Natural killer cell (primary cell): Measurements from ENCODE around the gene GNAI2. TPM values are rescaled to one million over a fixed set of nuclear protein-coding genes. Genes with fewer than 3 reads are reported as not detected.
"Not testable (repeated sequence)": the region's sequence is repeated elsewhere in the genome, so short reads cannot be mapped to it uniquely, and the experiment has no call there.

ENCODE experiments used
- ATAC-seq, 3 donors: fragments of 150-1000 bp in 2 of 3; fragments of 200-7000 bp in 1 of 3; cut with Tn5 transposase; 1 replicate in 1 of 3; 2 replicates in 2 of 3; pipeline ENCODE4 v1.10.0; 2021; ENCODE audit warnings: mild to moderate bottlenecking in 2 of 3, moderate library complexity in 2 of 3
- DNase-seq, 2 donors: peaks; one replicate each; pipeline versions ENCODE4 v3.0.0 to v3.0.0-alpha.2; 2013 to 2021; ENCODE audit warnings: mixed read lengths in 1 of 2
- H3K27ac ChIP-seq: one replicate; pipeline ENCODE4 v1.5.1; 2013; ENCODE audit warnings: mild to moderate bottlenecking, low read length
- H3K27me3 ChIP-seq: one replicate; pipeline ENCODE4 v1.6.1; 2013; ENCODE audit warnings: low read length; ENCODE audit not compliant: control insufficient read depth, insufficient read depth
- H3K36me3 ChIP-seq: one replicate; pipeline ENCODE4 v1.6.1; 2013; ENCODE audit warnings: low read length; ENCODE audit not compliant: control insufficient read depth, insufficient read depth
- H3K4me1 ChIP-seq: one replicate; pipeline ENCODE4 v1.6.1; 2013; ENCODE audit warnings: low read length; ENCODE audit not compliant: control insufficient read depth, insufficient read depth
- H3K4me3 ChIP-seq: one replicate; pipeline ENCODE4 v1.5.1; 2013; ENCODE audit warnings: low read length
- H3K9me3 ChIP-seq: one replicate; pipeline ENCODE4 v1.6.1; 2013; ENCODE audit warnings: low read length; ENCODE audit not compliant: control insufficient read depth, insufficient read depth
- H3K27ac Mint-ChIP-seq, 2 donors: one replicate each; pipeline ENCODE4 v1.8.0; 2022; ENCODE audit warnings: mild to moderate bottlenecking in 2 of 2, mixed read lengths in 2 of 2, moderate library complexity in 1 of 2
- H3K27me3 Mint-ChIP-seq, 2 donors: one replicate each; pipeline ENCODE4 v1.8.0; 2022; ENCODE audit warnings: low read depth in 2 of 2, mixed read lengths in 2 of 2
- H3K36me3 Mint-ChIP-seq: one replicate; pipeline ENCODE4 v1.8.0; 2022; ENCODE audit warnings: mixed read lengths
- H3K4me1 Mint-ChIP-seq, 2 donors: one replicate each; pipeline ENCODE4 v1.8.0; 2022; ENCODE audit warnings: mixed read lengths in 2 of 2
- H3K4me3 Mint-ChIP-seq: one replicate; pipeline ENCODE4 v1.8.0; 2022; ENCODE audit warnings: mild to moderate bottlenecking, moderate library complexity, mixed read lengths
- H3K9me3 Mint-ChIP-seq, 2 donors: one replicate each; pipeline ENCODE4 v1.8.0; 2022; ENCODE audit warnings: mixed read lengths in 2 of 2
- WGBS: methylation state at CpG from one replicate; pipeline ENCODE4 v1.1.7; 2013; ENCODE audit warnings: missing lambda C conversion rate; ENCODE audit not compliant: insufficient coverage; 5-methylcytosine and 5-hydroxymethylcytosine counted together
- intact Hi-C: fragments of 100-400 bp; cut with micrococcal nuclease; formaldehyde crosslinking; loops from one replicate; pipeline ENCODE4 v1.14.2; 2022
- total RNA-seq, 4 donors: library from RNA; stranded (reverse); fragments of 120-200 nt in 1 of 4; gene quantifications; one replicate each; pipeline versions ENCODE4 v1.2.3 to v1.2.4, GENCODE V29; 2013 to 2022
- TF ChIP-seq, protein P1 (sequence below): fragments of 200-600 bp; IDR thresholded peaks from one replicate; pipeline ENCODE4 v1.8.0; 2022; ENCODE audit warnings: antibody characterized with exemption

GNAI2 gene
- total RNA-seq, 3 donors from 2014 or later (not counting 1 experiment from before 2014, with no cell fraction given) = 428 to 467 (median 447) TPM

DNA sequence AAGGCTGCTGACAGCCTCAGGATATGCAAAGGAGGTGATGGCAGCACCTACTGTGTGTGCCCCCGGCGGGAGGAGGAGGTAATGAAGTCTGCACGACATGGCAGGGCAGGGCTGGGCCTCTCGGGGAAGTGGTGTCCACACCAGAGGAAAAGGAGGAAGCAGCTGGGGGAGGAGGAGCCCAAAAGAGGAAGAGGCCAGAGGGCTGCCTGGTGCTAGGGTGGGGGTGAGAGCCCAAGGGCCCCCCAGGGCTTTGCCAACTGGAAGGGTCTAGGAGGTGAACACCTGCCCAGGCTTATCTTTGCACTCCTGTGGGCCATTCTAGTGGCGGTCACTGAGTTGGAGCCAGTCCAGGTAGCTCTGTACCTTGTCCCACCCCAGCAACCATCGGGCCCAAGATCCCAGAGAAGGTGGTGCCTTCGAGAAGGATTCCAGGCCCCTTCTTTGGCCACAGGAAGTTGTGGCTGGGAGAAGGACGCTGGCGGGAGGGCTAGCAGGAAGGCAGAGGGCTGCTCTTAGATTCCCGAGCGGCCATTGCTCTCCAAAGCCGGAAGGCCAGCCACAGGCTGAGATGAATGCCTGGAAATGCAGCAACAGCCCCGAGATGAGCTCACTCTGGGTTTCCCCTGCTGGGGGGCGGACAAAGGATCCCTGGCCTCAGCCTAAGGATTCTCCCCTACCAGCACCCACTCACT is 7.0 kb downstream of the GNAI2 start:
- peak in 2 of 3 donors; percentile 11 to 44 for ATAC-seq
- H3K9me3 ChIP-seq = no peaks in the 10 kb centered on the region
- DNase-seq = peak; percentile 39 to 65
- no peak overlapping the region for H3K4me3 ChIP-seq
- no peaks in the 10 kb centered on the region for H3K27me3 ChIP-seq
- Mint-ChIP-seq H3K36me3 (no peaks in the 10 kb centered on the region), H3K27ac (peak overlapping the region; percentile 95), H3K4me3 (peak overlapping the region; percentile 83), H3K9me3 (no peaks in the 10 kb centered on the region), H3K27me3 (no peaks in the 10 kb centered on the region), H3K4me1 (peaks cover 71 to 88% of the 10 kb centered on the region in 2 donors)
- peaks cover 32% of the 10 kb centered on the region for H3K36me3 ChIP-seq
- H3K27ac ChIP-seq = peak overlapping the region; percentile 86
- TF ChIP-seq, protein P1, sequence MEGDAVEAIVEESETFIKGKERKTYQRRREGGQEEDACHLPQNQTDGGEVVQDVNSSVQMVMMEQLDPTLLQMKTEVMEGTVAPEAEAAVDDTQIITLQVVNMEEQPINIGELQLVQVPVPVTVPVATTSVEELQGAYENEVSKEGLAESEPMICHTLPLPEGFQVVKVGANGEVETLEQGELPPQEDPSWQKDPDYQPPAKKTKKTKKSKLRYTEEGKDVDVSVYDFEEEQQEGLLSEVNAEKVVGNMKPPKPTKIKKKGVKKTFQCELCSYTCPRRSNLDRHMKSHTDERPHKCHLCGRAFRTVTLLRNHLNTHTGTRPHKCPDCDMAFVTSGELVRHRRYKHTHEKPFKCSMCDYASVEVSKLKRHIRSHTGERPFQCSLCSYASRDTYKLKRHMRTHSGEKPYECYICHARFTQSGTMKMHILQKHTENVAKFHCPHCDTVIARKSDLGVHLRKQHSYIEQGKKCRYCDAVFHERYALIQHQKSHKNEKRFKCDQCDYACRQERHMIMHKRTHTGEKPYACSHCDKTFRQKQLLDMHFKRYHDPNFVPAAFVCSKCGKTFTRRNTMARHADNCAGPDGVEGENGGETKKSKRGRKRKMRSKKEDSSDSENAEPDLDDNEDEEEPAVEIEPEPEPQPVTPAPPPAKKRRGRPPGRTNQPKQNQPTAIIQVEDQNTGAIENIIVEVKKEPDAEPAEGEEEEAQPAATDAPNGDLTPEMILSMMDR = no peak
- H3K4me1 ChIP-seq = peaks cover 100% of the 10 kb centered on the region
- 14% methylated on average over 14 of the region's 14 CpGs for WGBS
- intact Hi-C loops = no loop called here

DNA sequence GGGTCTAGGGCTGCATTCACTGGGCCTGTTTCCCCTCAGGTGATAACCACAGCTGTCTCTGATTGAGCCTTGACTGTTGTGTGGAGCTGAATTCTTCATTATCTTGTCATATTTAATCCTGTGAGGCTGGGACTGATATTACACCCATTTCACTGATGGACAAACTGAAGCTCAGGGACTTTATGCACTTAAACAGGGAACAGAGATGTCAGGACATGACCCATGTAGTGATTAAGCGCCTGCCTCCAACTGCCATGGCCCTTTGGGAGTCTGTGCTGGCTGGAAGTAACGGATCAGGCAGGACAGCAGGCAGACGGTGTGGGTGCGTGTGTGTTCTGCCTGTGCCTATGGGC is 7.5 kb downstream of the GNAI2 start:
- Histone ChIP-seq H3K27ac (peak overlapping the region; percentile 86), H3K9me3 (no peaks in the 10 kb centered on the region), H3K36me3 (peaks cover 36% of the 10 kb centered on the region), H3K4me1 (peaks cover 100% of the 10 kb centered on the region), H3K4me3 (no peak overlapping the region), H3K27me3 (no peaks in the 10 kb centered on the region)
- H3K27me3 Mint-ChIP-seq = no peaks in the 10 kb centered on the region
- peak overlapping the region; percentile 95 for H3K27ac Mint-ChIP-seq
- H3K9me3 Mint-ChIP-seq = no peaks in the 10 kb centered on the region
- peak overlapping the region; percentile 64 for H3K4me3 Mint-ChIP-seq
- 90% methylated on average over 4 of the region's 4 CpGs for WGBS
- TF ChIP-seq, protein P1 = no peak
- H3K4me1 Mint-ChIP-seq = peaks cover 69 to 87% of the 10 kb centered on the region in 2 donors
- intact Hi-C loops = no loop called here
- ATAC-seq = no peak
- DNase-seq = no peak
- H3K36me3 Mint-ChIP-seq = no peaks in the 10 kb centered on the region

DNA sequence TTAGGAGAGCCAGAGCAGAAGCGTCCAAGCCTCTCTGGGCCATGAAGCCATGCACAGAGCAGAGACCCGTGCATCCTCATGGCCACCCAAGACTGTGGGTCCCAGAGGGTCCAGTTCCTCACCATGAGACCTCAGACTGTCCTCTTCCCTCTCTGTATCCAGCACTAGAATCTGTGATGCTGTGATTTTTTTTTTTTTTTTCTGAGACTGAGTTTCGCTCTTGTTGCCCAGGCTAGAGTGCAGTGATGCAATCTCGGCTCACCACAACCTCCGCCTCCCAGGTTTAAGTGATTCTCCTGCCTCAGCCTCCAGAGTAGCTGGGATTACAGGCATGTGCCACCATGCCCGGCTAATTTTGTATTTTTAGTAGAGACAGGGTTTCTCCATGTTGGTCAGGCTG is 8.8 kb downstream of the GNAI2 start:
- peak overlapping the region; percentile 59 for H3K27ac ChIP-seq
- H3K9me3 ChIP-seq, DNase-seq, ATAC-seq, H3K27me3 ChIP-seq, intact Hi-C loops, H3K4me3 ChIP-seq, H3K27me3 Mint-ChIP-seq, H3K9me3 Mint-ChIP-seq, H3K36me3 Mint-ChIP-seq: not testable (repeated sequence)
- peaks cover 100% of the 10 kb centered on the region for H3K4me1 ChIP-seq
- H3K4me1 Mint-ChIP-seq = peaks cover 61 to 84% of the 10 kb centered on the region in 2 donors
- H3K4me3 Mint-ChIP-seq = peak overlapping the region; percentile 53
- 59% methylated on average over 5 of the region's 6 CpGs for WGBS
- H3K36me3 ChIP-seq = peaks cover 23% of the 10 kb centered on the region
- peak overlapping the region; percentile 95 for H3K27ac Mint-ChIP-seq

DNA sequence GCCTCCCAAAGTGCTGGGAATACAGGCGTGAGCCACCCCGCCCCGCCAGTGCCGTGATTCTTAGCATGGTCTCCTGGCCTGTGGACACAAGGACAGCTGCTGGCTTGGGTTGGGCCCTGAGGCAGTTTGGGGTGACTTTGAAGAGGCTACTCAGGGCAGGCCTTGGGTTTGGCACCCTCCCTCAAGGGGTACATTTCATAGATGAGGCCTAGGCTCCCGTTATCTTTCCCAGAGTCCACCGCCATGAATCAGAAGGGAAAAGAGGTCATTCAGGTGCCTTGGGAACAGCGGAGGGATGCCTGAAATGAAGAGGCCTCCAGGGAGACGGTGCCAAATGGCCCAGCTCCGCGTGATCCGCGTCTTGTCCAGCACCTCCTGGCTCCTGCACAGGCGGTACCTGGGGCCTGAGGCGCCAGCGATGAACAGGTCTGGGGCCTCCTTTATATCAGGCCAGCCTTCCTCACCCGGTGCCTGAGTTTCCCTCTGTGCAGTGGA is 9.3 kb downstream of the GNAI2 start:
- ATAC-seq (no peak), DNase-seq (no peak)
- Mint-ChIP-seq H3K27ac (peak overlapping the region; percentile 95), H3K9me3 (no peaks in the 10 kb centered on the region), H3K4me1 (peaks cover 62 to 84% of the 10 kb centered on the region in 2 donors), H3K27me3 (no peaks in the 10 kb centered on the region), H3K36me3 (no peaks in the 10 kb centered on the region), H3K4me3 (peak overlapping the region; percentile 53)
- Histone ChIP-seq H3K4me1 (peaks cover 100% of the 10 kb centered on the region), H3K27ac (peak overlapping the region; percentile 85), H3K36me3 (peaks cover 19% of the 10 kb centered on the region), H3K4me3 (no peak overlapping the region), H3K9me3 (no peaks in the 10 kb centered on the region), H3K27me3 (no peaks in the 10 kb centered on the region)
- TF ChIP-seq, protein P1 = no peak
- WGBS = 77% methylated on average over 16 of the region's 16 CpGs
- intact Hi-C loops = no loop called here
